HL-60 (cell line): ENCODE data around the gene C19orf81.

Experiments
- POLR2AphosphoS5 ChIP-seq: IDR thresholded peaks from 2 replicates; pipeline ENCODE4 v1.6.1; 2012; ENCODE audit warnings: low read depth
- SPI1 ChIP-seq: IDR thresholded peaks from 2 replicates; pipeline ENCODE4 v1.6.1; 2012; ENCODE audit warnings: low read depth, mild to moderate bottlenecking, borderline replicate concordance
- TF ChIP-seq, protein P1 (sequence below): IDR thresholded peaks from one replicate; pipeline ENCODE4 v1.5.1; 2011; ENCODE audit warnings: low read length, control low read depth, inconsistent platforms; ENCODE audit not compliant: insufficient read depth
- TF ChIP-seq, protein P2 (sequence below): IDR thresholded peaks from 2 replicates; pipeline ENCODE4 v1.6.1; 2012; ENCODE audit warnings: low read depth; ENCODE audit not compliant: insufficient replicate concordance

DNA sequence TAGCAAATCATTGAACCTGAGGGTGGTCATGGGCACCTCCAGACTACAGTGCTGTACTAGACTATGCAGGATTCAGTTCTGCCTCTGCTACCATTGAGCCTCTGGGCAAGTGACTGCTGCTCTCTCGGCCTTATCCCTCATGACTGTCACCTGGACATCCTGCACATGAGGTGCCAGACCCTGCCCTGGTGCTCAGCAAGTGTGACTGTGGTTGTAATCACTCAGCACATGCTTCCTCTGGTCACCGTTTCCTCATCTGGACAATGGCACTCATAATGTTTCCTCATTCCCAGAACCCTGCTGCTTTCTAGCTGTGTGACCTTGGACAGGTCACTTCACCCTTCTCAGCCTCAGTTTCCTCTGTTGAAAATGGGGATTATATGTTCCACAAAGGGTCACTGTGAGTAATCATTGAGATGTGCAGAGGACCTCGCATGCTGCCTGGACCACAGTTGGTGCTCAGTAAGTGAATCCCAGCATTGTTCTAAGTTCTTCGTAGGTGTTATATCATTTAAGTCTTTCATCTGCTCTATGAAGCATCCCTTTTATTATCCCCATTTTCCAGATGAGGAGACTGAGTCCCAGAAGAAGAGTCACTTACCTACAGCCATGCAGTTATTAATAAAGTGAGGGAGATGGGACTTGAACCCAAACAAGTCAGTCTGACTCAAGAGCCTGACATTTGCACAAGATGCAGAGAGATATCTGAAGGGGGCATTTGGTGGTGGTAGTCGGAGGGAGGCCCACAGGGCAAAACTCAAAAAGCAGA is 12.7 kb upstream of the C19orf81 start:
- TF ChIP-seq, protein P1, sequence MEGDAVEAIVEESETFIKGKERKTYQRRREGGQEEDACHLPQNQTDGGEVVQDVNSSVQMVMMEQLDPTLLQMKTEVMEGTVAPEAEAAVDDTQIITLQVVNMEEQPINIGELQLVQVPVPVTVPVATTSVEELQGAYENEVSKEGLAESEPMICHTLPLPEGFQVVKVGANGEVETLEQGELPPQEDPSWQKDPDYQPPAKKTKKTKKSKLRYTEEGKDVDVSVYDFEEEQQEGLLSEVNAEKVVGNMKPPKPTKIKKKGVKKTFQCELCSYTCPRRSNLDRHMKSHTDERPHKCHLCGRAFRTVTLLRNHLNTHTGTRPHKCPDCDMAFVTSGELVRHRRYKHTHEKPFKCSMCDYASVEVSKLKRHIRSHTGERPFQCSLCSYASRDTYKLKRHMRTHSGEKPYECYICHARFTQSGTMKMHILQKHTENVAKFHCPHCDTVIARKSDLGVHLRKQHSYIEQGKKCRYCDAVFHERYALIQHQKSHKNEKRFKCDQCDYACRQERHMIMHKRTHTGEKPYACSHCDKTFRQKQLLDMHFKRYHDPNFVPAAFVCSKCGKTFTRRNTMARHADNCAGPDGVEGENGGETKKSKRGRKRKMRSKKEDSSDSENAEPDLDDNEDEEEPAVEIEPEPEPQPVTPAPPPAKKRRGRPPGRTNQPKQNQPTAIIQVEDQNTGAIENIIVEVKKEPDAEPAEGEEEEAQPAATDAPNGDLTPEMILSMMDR, result no peak
- TF ChIP-seq, protein P2, sequence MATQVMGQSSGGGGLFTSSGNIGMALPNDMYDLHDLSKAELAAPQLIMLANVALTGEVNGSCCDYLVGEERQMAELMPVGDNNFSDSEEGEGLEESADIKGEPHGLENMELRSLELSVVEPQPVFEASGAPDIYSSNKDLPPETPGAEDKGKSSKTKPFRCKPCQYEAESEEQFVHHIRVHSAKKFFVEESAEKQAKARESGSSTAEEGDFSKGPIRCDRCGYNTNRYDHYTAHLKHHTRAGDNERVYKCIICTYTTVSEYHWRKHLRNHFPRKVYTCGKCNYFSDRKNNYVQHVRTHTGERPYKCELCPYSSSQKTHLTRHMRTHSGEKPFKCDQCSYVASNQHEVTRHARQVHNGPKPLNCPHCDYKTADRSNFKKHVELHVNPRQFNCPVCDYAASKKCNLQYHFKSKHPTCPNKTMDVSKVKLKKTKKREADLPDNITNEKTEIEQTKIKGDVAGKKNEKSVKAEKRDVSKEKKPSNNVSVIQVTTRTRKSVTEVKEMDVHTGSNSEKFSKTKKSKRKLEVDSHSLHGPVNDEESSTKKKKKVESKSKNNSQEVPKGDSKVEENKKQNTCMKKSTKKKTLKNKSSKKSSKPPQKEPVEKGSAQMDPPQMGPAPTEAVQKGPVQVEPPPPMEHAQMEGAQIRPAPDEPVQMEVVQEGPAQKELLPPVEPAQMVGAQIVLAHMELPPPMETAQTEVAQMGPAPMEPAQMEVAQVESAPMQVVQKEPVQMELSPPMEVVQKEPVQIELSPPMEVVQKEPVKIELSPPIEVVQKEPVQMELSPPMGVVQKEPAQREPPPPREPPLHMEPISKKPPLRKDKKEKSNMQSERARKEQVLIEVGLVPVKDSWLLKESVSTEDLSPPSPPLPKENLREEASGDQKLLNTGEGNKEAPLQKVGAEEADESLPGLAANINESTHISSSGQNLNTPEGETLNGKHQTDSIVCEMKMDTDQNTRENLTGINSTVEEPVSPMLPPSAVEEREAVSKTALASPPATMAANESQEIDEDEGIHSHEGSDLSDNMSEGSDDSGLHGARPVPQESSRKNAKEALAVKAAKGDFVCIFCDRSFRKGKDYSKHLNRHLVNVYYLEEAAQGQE, result no peak
- no peak for TF ChIP-seq SPI1
- TF ChIP-seq POLR2AphosphoS5, result no peak
